ENCODE data around the gene TNNI2. TPM values are rescaled to one million over a fixed set of nuclear protein-coding genes. Genes with fewer than 3 reads are reported as not detected.

Gene TNNI2
- total and polyA plus RNA-seq, 2 donors (not counting 1 experiment from before 2014, with no cell fraction given): not detected

DNA sequence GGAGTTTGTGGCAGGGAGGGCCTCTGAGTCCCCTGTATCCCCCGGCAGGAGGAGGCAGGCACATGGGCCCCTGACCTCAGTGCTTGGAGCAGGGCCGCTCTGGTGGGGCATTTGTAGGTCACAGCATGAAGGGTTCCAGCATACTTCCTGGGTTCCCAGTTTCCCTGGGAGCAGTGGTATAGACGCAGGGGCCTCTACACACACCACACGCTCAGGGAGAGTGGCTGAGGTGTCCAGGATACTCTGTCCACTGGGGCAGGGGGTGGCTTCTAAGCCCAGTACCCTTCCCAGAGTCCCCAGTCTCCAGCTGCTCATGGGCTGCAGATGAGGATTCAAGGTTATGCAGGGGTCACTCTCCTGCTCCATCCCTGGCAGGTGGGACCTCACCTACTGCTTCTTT lies 20.2 kb downstream of the TNNI2 start:
- no peaks in the 10 kb centered on the region for H3K79me2 ChIP-seq (ENCODE audit: control insufficient read depth, insufficient read depth, low read length)
- H4K20me1 ChIP-seq (ENCODE audit: control insufficient read depth, extremely low read depth, insufficient read depth, low read length): no peaks in the 10 kb centered on the region
- no peak overlapping the region for H3K4me3 ChIP-seq (replicated peaks in 1 of 4; ENCODE audit: control extremely low read depth in 1 of 4, insufficient read depth in 1 of 4, low read depth in 3 of 4, low read length in 4 of 4)
- no peak overlapping the region for H3K27ac ChIP-seq (ENCODE audit: insufficient read depth, low read length)
- DNase-seq (ENCODE audit: low read depth in 2 of 2): no peak
- no peaks in the 10 kb centered on the region for H3K36me3 ChIP-seq (ENCODE audit: control insufficient read depth, insufficient read depth, low read length)
- no peak overlapping the region for H3K9ac ChIP-seq (ENCODE audit: insufficient read depth, low read length)
- no peaks in the 10 kb centered on the region for H3K27me3 ChIP-seq (ENCODE audit: control insufficient read depth, insufficient read depth, low read length)
- H3K4me2 ChIP-seq (ENCODE audit: extremely low read depth, insufficient read depth, low read length): no peak overlapping the region
- H3K9me3 ChIP-seq (ENCODE audit: control insufficient read depth, insufficient read depth, low read depth, low read length): no peaks in the 10 kb centered on the region
- TF ChIP-seq, protein P1, sequence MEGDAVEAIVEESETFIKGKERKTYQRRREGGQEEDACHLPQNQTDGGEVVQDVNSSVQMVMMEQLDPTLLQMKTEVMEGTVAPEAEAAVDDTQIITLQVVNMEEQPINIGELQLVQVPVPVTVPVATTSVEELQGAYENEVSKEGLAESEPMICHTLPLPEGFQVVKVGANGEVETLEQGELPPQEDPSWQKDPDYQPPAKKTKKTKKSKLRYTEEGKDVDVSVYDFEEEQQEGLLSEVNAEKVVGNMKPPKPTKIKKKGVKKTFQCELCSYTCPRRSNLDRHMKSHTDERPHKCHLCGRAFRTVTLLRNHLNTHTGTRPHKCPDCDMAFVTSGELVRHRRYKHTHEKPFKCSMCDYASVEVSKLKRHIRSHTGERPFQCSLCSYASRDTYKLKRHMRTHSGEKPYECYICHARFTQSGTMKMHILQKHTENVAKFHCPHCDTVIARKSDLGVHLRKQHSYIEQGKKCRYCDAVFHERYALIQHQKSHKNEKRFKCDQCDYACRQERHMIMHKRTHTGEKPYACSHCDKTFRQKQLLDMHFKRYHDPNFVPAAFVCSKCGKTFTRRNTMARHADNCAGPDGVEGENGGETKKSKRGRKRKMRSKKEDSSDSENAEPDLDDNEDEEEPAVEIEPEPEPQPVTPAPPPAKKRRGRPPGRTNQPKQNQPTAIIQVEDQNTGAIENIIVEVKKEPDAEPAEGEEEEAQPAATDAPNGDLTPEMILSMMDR (conservative IDR thresholded peaks at IDR 0.05 in 1 of 2, IDR thresholded peaks at IDR 0.05 in 1 of 2; ENCODE audit: low read depth in 1 of 2, low read length in 2 of 2): no peak
- TF ChIP-seq EZH2 (IDR thresholded peaks at IDR 0.05; ENCODE audit: low read length, missing control alignments): no peak
- no peak overlapping the region for H2AFZ ChIP-seq (ENCODE audit: low read length)
- peaks cover 6% of the 10 kb centered on the region for H3K4me1 ChIP-seq (ENCODE audit: control insufficient read depth, extremely low read depth, insufficient read depth, low read length)

DNA sequence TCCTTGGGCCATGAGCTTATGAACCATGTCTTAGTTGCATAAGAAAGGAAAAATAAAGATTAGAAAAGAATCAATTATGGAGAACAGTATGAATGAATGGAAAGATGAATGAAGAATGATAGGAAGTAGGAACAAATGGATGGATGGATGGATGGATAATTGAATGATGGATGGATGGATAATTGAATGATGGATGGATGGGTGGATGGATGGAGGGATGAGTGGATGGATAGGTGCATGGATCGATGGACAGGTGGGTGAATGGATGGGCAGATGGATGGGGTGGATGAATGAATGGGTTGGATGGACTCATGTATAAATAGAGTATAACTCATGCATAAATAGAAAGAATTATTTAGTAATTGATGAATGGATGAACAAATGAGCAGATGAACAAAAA lies 21.3 kb downstream of the TNNI2 start:
- DNase-seq (ENCODE audit: low read depth in 2 of 2): no peak
- no peaks in the 10 kb centered on the region for H4K20me1 ChIP-seq (ENCODE audit: control insufficient read depth, extremely low read depth, insufficient read depth, low read length)

DNA sequence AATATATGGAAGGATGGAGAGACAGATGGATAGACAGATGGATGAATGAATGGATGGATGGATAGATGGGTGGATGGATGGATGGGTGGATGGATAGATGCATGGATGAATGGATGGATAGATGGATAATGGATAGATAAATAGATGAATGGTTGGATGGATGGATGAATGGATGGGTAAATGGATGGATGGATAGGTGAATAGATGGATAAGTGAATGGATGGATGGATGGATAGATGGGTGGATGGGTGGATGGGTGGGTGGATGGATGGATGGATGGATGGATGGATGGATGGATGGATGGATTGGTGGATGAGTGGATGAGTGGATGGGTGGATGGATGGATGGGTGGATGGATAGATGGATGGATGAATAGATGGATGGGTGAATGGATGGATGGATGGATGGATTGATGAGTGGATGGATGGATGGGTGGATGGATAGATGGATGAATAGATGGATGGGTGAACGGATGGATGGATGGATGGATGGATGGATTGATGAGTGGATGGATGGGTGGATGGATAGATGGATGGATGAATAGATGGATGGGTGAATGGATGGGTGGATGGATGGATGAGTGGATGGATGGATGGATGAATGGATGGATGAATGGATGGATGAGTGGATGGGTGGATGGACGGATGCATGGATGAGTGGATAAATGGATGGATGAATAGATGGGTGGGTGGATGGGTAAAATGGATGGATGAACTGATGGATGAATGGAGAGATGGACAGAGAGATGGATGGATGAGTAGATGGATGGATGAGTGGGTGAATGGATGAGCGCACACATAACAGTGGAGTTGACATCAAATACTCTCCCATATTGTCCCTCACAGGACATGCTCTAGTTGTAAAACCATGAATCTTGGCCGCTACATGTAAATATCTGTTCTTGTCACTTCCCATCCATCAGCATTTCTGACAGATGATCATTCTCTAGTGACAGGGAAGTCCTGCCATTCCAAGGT lies 22.9 kb downstream of the TNNI2 start:
- Histone ChIP-seq H3K4me1 (ENCODE audit: control insufficient read depth, extremely low read depth, insufficient read depth, low read length) (peaks cover 9% of the 10 kb centered on the region), H2AFZ (ENCODE audit: low read length) (no peak overlapping the region), H3K9ac (ENCODE audit: insufficient read depth, low read length) (no peak overlapping the region), H3K9me3 (ENCODE audit: control insufficient read depth, insufficient read depth, low read depth, low read length) (no peaks in the 10 kb centered on the region), H3K4me3 (replicated peaks in 1 of 4; ENCODE audit: control extremely low read depth in 1 of 4, insufficient read depth in 1 of 4, low read depth in 3 of 4, low read length in 4 of 4) (no peak overlapping the region), H3K36me3 (ENCODE audit: control insufficient read depth, insufficient read depth, low read length) (no peaks in the 10 kb centered on the region), H3K27ac (ENCODE audit: insufficient read depth, low read length) (no peak overlapping the region), H3K4me2 (ENCODE audit: extremely low read depth, insufficient read depth, low read length) (no peak overlapping the region), H3K27me3 (ENCODE audit: control insufficient read depth, insufficient read depth, low read length) (no peaks in the 10 kb centered on the region), H3K79me2 (ENCODE audit: control insufficient read depth, insufficient read depth, low read length) (no peaks in the 10 kb centered on the region), H4K20me1 (ENCODE audit: control insufficient read depth, extremely low read depth, insufficient read depth, low read length) (no peaks in the 10 kb centered on the region)
- TF ChIP-seq, protein P1 (conservative IDR thresholded peaks at IDR 0.05 in 1 of 2, IDR thresholded peaks at IDR 0.05 in 1 of 2; ENCODE audit: low read depth in 1 of 2, low read length in 2 of 2): no peak
- TF ChIP-seq EZH2 (IDR thresholded peaks at IDR 0.05; ENCODE audit: low read length, missing control alignments): no peak
- DNase-seq (ENCODE audit: low read depth in 2 of 2): no peak

More for the DNA sequence above, 21.3 kb downstream of the TNNI2 start:
- no peak overlapping the region for H3K4me3 ChIP-seq (replicated peaks in 1 of 4; ENCODE audit: control extremely low read depth in 1 of 4, insufficient read depth in 1 of 4, low read depth in 3 of 4, low read length in 4 of 4)
- no peak overlapping the region for H3K4me2 ChIP-seq (ENCODE audit: extremely low read depth, insufficient read depth, low read length)
- no peaks in the 10 kb centered on the region for H3K36me3 ChIP-seq (ENCODE audit: control insufficient read depth, insufficient read depth, low read length)
- H3K9me3 ChIP-seq (ENCODE audit: control insufficient read depth, insufficient read depth, low read depth, low read length): no peaks in the 10 kb centered on the region
- H3K27ac ChIP-seq (ENCODE audit: insufficient read depth, low read length): no peak overlapping the region
- no peak overlapping the region for H3K9ac ChIP-seq (ENCODE audit: insufficient read depth, low read length)
- TF ChIP-seq EZH2 (IDR thresholded peaks at IDR 0.05; ENCODE audit: low read length, missing control alignments): no peak
- TF ChIP-seq, protein P1 (conservative IDR thresholded peaks at IDR 0.05 in 1 of 2, IDR thresholded peaks at IDR 0.05 in 1 of 2; ENCODE audit: low read depth in 1 of 2, low read length in 2 of 2): no peak
- H3K4me1 ChIP-seq (ENCODE audit: control insufficient read depth, extremely low read depth, insufficient read depth, low read length): peaks cover 9% of the 10 kb centered on the region
- H3K79me2 ChIP-seq (ENCODE audit: control insufficient read depth, insufficient read depth, low read length): no peaks in the 10 kb centered on the region
- no peak overlapping the region for H2AFZ ChIP-seq (ENCODE audit: low read length)
- no peaks in the 10 kb centered on the region for H3K27me3 ChIP-seq (ENCODE audit: control insufficient read depth, insufficient read depth, low read length)
